HG03460 (cell line): ENCODE results near the gene BCAS1.

ENCODE experiments used
- ATAC-seq: cut with Tn5 transposase; IDR thresholded peaks from one replicate; pipeline ENCODE4 v1.9.1; 2021; ENCODE audit not compliant: unreplicated experiment

The BCAS1 gene

GRCh38 chr20:54078296-54078984 lies 8.0 kb upstream of the BCAS1 start:
- peak; percentile 83 for ATAC-seq

GRCh38 chr20:54076259-54076658 lies 5.9 kb upstream of the BCAS1 start:
- no peak for ATAC-seq

GRCh38 chr20:54075322-54075721 lies 4.9 kb upstream of the BCAS1 start:
- no peak for ATAC-seq

GRCh38 chr20:54074511-54074910 lies 4.1 kb upstream of the BCAS1 start:
- no peak for ATAC-seq

GRCh38 chr20:54073288-54073687 lies 2.9 kb upstream of the BCAS1 start:
- no peak for ATAC-seq

- no peak for ATAC-seq
These were observed 858 bp downstream of the BCAS1 start for GRCh38 chr20:54069501-54069971.

GRCh38 chr20:54068966-54069365 lies 1.4 kb downstream of the BCAS1 start:
- no peak for ATAC-seq

GRCh38 chr20:54068495-54068894 lies 1.9 kb downstream of the BCAS1 start:
- ATAC-seq: no peak

- peak; percentile 56 for ATAC-seq
These were observed 2.7 kb downstream of the BCAS1 start for GRCh38 chr20:54067606-54068174.

- ATAC-seq: no peak
These were observed 4.8 kb downstream of the BCAS1 start for GRCh38 chr20:54065601-54066038.

- ATAC-seq: no peak
These were observed 5.5 kb downstream of the BCAS1 start for GRCh38 chr20:54064939-54065338.

- peak; percentile 37 for ATAC-seq
These were observed 6.3 kb downstream of the BCAS1 start for GRCh38 chr20:54063992-54064676.

GRCh38 chr20:54063580-54063979 lies 6.8 kb downstream of the BCAS1 start:
- no peak for ATAC-seq

GRCh38 chr20:54062812-54063280 lies 7.5 kb downstream of the BCAS1 start:
- peak; percentile 34 for ATAC-seq

GRCh38 chr20:54061101-54061881 lies 9.1 kb downstream of the BCAS1 start:
- ATAC-seq: no peak

- ATAC-seq: no peak
These were observed 10.6 kb downstream of the BCAS1 start for GRCh38 chr20:54059691-54060364.

GRCh38 chr20:54058420-54059139 lies 11.8 kb downstream of the BCAS1 start:
- ATAC-seq: peak; percentile 47

- no peak for ATAC-seq
These were observed 13.4 kb downstream of the BCAS1 start for GRCh38 chr20:54056762-54057639.

- ATAC-seq: no peak
These were observed 15.9 kb downstream of the BCAS1 start for GRCh38 chr20:54054516-54054915.
